HL-60 (cell line): ENCODE data around the gene OR2S2.

Experiments
- DNase-seq, 2 experiments: peaks; one replicate each; pipeline ENCODE4 v3.0.0-alpha.2; 2010 to 2020; ENCODE audit warnings: low read depth in 1 of 2, low spot score in 1 of 2
- H3K27ac ChIP-seq: fragments of 250-450 bp; sonication (Bioruptor Pico); replicated peaks from 2 replicates; pipeline ENCODE4 v1.5.1; 2020; ENCODE audit warnings: mild to moderate bottlenecking, moderate library complexity
- H3K27me3 ChIP-seq: fragments of 250-450 bp; sonication (Bioruptor Pico); 2 replicates; pipeline ENCODE4 v1.5.1; 2021; ENCODE audit warnings: mild to moderate bottlenecking, moderate library complexity; ENCODE audit not compliant: insufficient read depth, poor library complexity, severe bottlenecking
- H3K4me3 ChIP-seq: replicated peaks from 2 replicates; pipeline ENCODE4 v1.5.1; 2011; ENCODE audit warnings: mild to moderate bottlenecking, control low read depth, low read length; ENCODE audit not compliant: insufficient read depth
- GABPA ChIP-seq: IDR thresholded peaks from 2 replicates; pipeline ENCODE4 v1.6.1; 2012; ENCODE audit warnings: low read depth
- POLR2AphosphoS5 ChIP-seq: IDR thresholded peaks from 2 replicates; pipeline ENCODE4 v1.6.1; 2012; ENCODE audit warnings: low read depth
- SPI1 ChIP-seq: IDR thresholded peaks from 2 replicates; pipeline ENCODE4 v1.6.1; 2012; ENCODE audit warnings: low read depth, mild to moderate bottlenecking, borderline replicate concordance
- TF ChIP-seq, protein P1 (sequence below): IDR thresholded peaks from 2 replicates; pipeline ENCODE4 v1.6.1; 2012; ENCODE audit warnings: low read depth; ENCODE audit not compliant: insufficient replicate concordance
- TF ChIP-seq, protein P2 (sequence below): IDR thresholded peaks from one replicate; pipeline ENCODE4 v1.5.1; 2011; ENCODE audit warnings: low read length, control low read depth, inconsistent platforms; ENCODE audit not compliant: insufficient read depth

OR2S2 gene

DNA sequence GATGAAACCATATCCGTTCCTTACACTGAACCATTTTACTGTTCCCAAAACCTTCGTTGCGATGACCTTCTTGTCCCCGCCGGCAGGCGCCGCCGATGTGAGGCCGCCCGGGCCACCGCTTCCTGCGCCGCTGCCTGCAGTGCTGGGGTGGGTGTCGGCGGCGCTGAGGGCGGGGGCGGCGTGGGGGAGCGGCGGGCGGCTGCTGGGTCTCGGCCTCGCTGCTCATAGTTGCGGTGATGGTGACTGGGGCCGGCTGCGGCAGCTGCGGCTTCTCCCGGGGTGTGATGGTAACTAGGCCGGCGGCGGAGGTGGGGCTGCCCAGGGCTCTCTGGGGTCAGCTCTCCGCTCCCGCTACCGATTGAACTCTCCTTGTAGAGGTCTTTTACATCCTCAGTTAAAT lies 14.1 kb upstream of the OR2S2 start:
- Histone ChIP-seq H3K27me3 (peaks cover 25% of the 10 kb centered on the region), H3K4me3 (no peak overlapping the region), H3K27ac (no peak overlapping the region)
- TF ChIP-seq GABPA (no peak), POLR2AphosphoS5 (no peak), SPI1 (no peak)
- TF ChIP-seq, protein P1, sequence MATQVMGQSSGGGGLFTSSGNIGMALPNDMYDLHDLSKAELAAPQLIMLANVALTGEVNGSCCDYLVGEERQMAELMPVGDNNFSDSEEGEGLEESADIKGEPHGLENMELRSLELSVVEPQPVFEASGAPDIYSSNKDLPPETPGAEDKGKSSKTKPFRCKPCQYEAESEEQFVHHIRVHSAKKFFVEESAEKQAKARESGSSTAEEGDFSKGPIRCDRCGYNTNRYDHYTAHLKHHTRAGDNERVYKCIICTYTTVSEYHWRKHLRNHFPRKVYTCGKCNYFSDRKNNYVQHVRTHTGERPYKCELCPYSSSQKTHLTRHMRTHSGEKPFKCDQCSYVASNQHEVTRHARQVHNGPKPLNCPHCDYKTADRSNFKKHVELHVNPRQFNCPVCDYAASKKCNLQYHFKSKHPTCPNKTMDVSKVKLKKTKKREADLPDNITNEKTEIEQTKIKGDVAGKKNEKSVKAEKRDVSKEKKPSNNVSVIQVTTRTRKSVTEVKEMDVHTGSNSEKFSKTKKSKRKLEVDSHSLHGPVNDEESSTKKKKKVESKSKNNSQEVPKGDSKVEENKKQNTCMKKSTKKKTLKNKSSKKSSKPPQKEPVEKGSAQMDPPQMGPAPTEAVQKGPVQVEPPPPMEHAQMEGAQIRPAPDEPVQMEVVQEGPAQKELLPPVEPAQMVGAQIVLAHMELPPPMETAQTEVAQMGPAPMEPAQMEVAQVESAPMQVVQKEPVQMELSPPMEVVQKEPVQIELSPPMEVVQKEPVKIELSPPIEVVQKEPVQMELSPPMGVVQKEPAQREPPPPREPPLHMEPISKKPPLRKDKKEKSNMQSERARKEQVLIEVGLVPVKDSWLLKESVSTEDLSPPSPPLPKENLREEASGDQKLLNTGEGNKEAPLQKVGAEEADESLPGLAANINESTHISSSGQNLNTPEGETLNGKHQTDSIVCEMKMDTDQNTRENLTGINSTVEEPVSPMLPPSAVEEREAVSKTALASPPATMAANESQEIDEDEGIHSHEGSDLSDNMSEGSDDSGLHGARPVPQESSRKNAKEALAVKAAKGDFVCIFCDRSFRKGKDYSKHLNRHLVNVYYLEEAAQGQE = no peak
- TF ChIP-seq, protein P2, sequence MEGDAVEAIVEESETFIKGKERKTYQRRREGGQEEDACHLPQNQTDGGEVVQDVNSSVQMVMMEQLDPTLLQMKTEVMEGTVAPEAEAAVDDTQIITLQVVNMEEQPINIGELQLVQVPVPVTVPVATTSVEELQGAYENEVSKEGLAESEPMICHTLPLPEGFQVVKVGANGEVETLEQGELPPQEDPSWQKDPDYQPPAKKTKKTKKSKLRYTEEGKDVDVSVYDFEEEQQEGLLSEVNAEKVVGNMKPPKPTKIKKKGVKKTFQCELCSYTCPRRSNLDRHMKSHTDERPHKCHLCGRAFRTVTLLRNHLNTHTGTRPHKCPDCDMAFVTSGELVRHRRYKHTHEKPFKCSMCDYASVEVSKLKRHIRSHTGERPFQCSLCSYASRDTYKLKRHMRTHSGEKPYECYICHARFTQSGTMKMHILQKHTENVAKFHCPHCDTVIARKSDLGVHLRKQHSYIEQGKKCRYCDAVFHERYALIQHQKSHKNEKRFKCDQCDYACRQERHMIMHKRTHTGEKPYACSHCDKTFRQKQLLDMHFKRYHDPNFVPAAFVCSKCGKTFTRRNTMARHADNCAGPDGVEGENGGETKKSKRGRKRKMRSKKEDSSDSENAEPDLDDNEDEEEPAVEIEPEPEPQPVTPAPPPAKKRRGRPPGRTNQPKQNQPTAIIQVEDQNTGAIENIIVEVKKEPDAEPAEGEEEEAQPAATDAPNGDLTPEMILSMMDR = no peak
- no peak for DNase-seq

DNA sequence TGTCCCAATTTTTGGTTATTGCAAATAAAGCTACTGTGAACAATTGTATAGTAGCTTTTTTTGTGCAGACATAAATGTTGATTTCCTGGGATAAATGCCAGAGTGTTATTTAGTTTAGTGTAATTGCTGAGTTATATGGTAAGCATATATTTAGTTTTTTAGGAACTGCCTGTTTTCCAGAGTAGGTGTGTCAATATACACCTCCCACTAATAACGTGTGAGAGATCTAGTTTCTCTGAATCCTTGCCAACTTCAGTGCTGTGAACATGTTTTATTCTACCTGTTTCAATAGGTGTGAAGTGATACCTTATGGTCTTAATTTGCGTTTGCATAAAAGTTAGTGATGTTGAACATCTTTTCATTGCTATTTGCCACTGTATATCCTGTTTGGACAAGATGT lies 9.1 kb upstream of the OR2S2 start:
- Histone ChIP-seq H3K27ac (no peak overlapping the region), H3K4me3 (no peak overlapping the region), H3K27me3 (peaks cover 10% of the 10 kb centered on the region)
- TF ChIP-seq SPI1 (no peak), GABPA (no peak), POLR2AphosphoS5 (no peak)
- TF ChIP-seq, protein P1 = no peak
- TF ChIP-seq, protein P2 = no peak
- no peak for DNase-seq

DNA sequence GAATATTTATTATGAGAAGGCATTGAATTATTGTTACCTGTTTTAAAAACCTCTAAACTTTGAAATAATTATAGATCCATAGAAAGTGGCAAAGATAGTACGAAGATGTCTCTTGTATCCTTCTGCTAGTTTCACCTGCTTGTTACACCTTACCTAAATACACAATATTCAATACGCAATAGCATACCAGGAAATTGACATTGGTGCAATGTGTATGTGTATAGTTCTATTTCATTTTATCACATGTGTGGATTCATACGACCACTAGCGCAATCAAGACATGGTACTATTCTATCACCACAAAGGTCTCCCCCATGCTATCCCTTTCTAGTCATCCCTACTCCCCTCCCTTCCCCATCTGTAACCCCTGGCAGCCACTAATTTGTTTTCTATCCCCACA lies 8.5 kb upstream of the OR2S2 start:
- Histone ChIP-seq H3K27me3 (peaks cover 6% of the 10 kb centered on the region), H3K27ac (no peak overlapping the region), H3K4me3 (no peak overlapping the region)
- no peak for DNase-seq
- TF ChIP-seq, protein P1 = no peak
- no peak for TF ChIP-seq GABPA
- no peak for TF ChIP-seq POLR2AphosphoS5
- no peak for TF ChIP-seq SPI1
- TF ChIP-seq, protein P2 = no peak
